ENCODE results near the gene ADI1. TPM values are rescaled to one million over a fixed set of nuclear protein-coding genes. Genes with fewer than 3 reads are reported as not detected.

Gene ADI1
- total and polyA plus RNA-seq, 2 experiments from 2014 or later: 106 to 204 TPM

- TF ChIP-seq EZH2 (IDR thresholded peaks at IDR 0.05; ENCODE audit: borderline replicate concordance) (no peak), CTCF (IDR thresholded peaks at IDR 0.05; ENCODE audit: poor library complexity) (no peak), EZH2phosphoT487 (IDR thresholded peaks at IDR 0.05; ENCODE audit: low read depth, severe bottlenecking, unreplicated experiment) (no peak)
- Histone ChIP-seq H3K79me2 (no peaks in the 10 kb centered on the region), H3K9me3 (ENCODE audit: low read depth) (no peaks in the 10 kb centered on the region), H3K27me3 (no peaks in the 10 kb centered on the region), H3K4me2 (no peak overlapping the region), H3K4me1 (ENCODE audit: insufficient read depth) (no peaks in the 10 kb centered on the region), H4K20me1 (ENCODE audit: insufficient read depth, poor library complexity, severe bottlenecking) (no peaks in the 10 kb centered on the region), H3K27ac (no peak overlapping the region), H3K4me3 (no peak overlapping the region), H2AFZ (no peak overlapping the region), H3K9me2 (replicated peaks; ENCODE audit: insufficient read depth) (no peaks in the 10 kb centered on the region), H3K36me3 (replicated peaks; ENCODE audit: insufficient read depth, low read depth) (no peaks in the 10 kb centered on the region)
- WGBS (ENCODE audit: low lambda C conversion rate, missing lambda C conversion rate): 72% methylated on average over 6 of the region's 6 CpGs
- no peak for DNase-seq (ENCODE audit: low spot score)
These were observed 28.0 kb downstream of the ADI1 start for GRCh38 chr2:3491306-3491705.

GRCh38 chr2:3490191-3491170 lies 28.9 kb downstream of the ADI1 start:
- Histone ChIP-seq H2AFZ (no peak overlapping the region), H3K27ac (no peak overlapping the region), H3K9me2 (replicated peaks; ENCODE audit: insufficient read depth) (no peaks in the 10 kb centered on the region), H3K36me3 (replicated peaks; ENCODE audit: insufficient read depth, low read depth) (no peaks in the 10 kb centered on the region), H4K20me1 (ENCODE audit: insufficient read depth, poor library complexity, severe bottlenecking) (no peaks in the 10 kb centered on the region), H3K4me2 (no peak overlapping the region), H3K27me3 (no peaks in the 10 kb centered on the region), H3K79me2 (no peaks in the 10 kb centered on the region), H3K9me3 (ENCODE audit: low read depth) (no peaks in the 10 kb centered on the region), H3K4me3 (no peak overlapping the region), H3K4me1 (ENCODE audit: insufficient read depth) (no peaks in the 10 kb centered on the region)
- DNase-seq (ENCODE audit: low spot score): no peak
- TF ChIP-seq EZH2 (IDR thresholded peaks at IDR 0.05; ENCODE audit: borderline replicate concordance) (no peak), CTCF (IDR thresholded peaks at IDR 0.05; ENCODE audit: poor library complexity) (no peak), EZH2phosphoT487 (IDR thresholded peaks at IDR 0.05; ENCODE audit: low read depth, severe bottlenecking, unreplicated experiment) (no peak)
- 85% methylated on average over 25 of the region's 27 CpGs for WGBS (ENCODE audit: low lambda C conversion rate, missing lambda C conversion rate)

- no peaks in the 10 kb centered on the region for H4K20me1 ChIP-seq (ENCODE audit: insufficient read depth, poor library complexity, severe bottlenecking)
- H3K9me3 ChIP-seq (ENCODE audit: low read depth): no peaks in the 10 kb centered on the region
- H3K4me3 ChIP-seq: no peak overlapping the region
- no peaks in the 10 kb centered on the region for H3K36me3 ChIP-seq (replicated peaks; ENCODE audit: insufficient read depth, low read depth)
- H3K4me1 ChIP-seq (ENCODE audit: insufficient read depth): no peaks in the 10 kb centered on the region
- no peak overlapping the region for H3K27ac ChIP-seq
- H3K27me3 ChIP-seq: no peaks in the 10 kb centered on the region
- H3K9me2 ChIP-seq (replicated peaks; ENCODE audit: insufficient read depth): no peaks in the 10 kb centered on the region
- no peak overlapping the region for H3K4me2 ChIP-seq
- no peak for DNase-seq (ENCODE audit: low spot score)
- H3K79me2 ChIP-seq: no peaks in the 10 kb centered on the region
- TF ChIP-seq EZH2phosphoT487 (IDR thresholded peaks at IDR 0.05; ENCODE audit: low read depth, severe bottlenecking, unreplicated experiment): no peak
- no peak for TF ChIP-seq CTCF (IDR thresholded peaks at IDR 0.05; ENCODE audit: poor library complexity)
- TF ChIP-seq EZH2 (IDR thresholded peaks at IDR 0.05; ENCODE audit: borderline replicate concordance): no peak
- WGBS (ENCODE audit: low lambda C conversion rate, missing lambda C conversion rate): 95% methylated on average over 16 of the region's 16 CpGs
- H2AFZ ChIP-seq: no peak overlapping the region
These were observed 29.6 kb downstream of the ADI1 start for GRCh38 chr2:3489764-3490115.
